Upper lobe of left lung (tissue), 4 donors: Measurements from ENCODE around the gene SBF2.

Source experiments
- EP300 ChIP-seq, 4 donors: sonication (generic); formaldehyde crosslinking; IDR thresholded peaks; one replicate each; pipeline ENCODE4 v1.5.1; 2017; ENCODE audit warnings: antibody characterized with exemption in 4 of 4, control low read depth in 2 of 4
- POLR2A ChIP-seq, 4 donors: fragments of 450-650 bp; IDR thresholded peaks; one replicate each; pipeline ENCODE4 v1.5.1; 2016 to 2017; ENCODE audit warnings: antibody characterized with exemption in 4 of 4, mild to moderate bottlenecking in 2 of 4
- POLR2AphosphoS5 ChIP-seq, 2 donors: sonication (generic); formaldehyde crosslinking; IDR thresholded peaks; one replicate each; pipeline ENCODE4 v1.5.1; 2017; ENCODE audit warnings: antibody characterized with exemption in 2 of 2
- TF ChIP-seq, protein P1 (sequence below), 6 experiments: fragments of 450-650 bp in 4 of 6; fragments of 200-600 bp in 2 of 6; sonication (generic) in 2 of 6; IDR thresholded peaks; one replicate each; pipeline ENCODE4 v1.5.1; 2016 to 2019; ENCODE audit warnings: antibody characterized with exemption in 6 of 6

DNA sequence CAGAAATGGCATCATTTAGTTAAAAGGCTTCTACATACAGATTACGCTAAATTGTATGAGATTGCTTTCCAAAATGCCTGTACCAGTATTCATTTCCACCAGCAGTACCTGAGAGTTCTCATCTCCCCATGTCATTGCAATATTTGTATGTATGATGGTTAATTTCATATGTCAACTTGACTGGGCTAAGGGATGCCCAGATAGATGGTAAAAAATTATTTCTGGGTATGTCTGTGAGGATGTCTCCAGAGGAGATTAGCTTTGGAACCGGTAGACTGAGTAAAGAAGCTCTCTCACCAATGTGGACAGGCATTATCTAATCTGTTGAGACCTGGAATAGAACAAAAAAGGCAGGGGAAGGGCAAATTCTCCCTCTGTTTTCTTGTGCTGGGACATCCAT is 17.8 kb upstream of the SBF2 start:
- TF ChIP-seq EP300 (IDR thresholded peaks at IDR 0.05) (no peak), POLR2A (IDR thresholded peaks at IDR 0.05) (no peak), POLR2AphosphoS5 (IDR thresholded peaks at IDR 0.05) (no peak)
- TF ChIP-seq, protein P1, sequence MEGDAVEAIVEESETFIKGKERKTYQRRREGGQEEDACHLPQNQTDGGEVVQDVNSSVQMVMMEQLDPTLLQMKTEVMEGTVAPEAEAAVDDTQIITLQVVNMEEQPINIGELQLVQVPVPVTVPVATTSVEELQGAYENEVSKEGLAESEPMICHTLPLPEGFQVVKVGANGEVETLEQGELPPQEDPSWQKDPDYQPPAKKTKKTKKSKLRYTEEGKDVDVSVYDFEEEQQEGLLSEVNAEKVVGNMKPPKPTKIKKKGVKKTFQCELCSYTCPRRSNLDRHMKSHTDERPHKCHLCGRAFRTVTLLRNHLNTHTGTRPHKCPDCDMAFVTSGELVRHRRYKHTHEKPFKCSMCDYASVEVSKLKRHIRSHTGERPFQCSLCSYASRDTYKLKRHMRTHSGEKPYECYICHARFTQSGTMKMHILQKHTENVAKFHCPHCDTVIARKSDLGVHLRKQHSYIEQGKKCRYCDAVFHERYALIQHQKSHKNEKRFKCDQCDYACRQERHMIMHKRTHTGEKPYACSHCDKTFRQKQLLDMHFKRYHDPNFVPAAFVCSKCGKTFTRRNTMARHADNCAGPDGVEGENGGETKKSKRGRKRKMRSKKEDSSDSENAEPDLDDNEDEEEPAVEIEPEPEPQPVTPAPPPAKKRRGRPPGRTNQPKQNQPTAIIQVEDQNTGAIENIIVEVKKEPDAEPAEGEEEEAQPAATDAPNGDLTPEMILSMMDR (IDR thresholded peaks at IDR 0.05), result no peak
